8988T (cell line): ENCODE data around the gene MELTF.
A peak's percentile ranks its signal among the peaks of the same experiment; 100 is the strongest.

Source experiments
- DNase-seq: peaks from one replicate; pipeline ENCODE4 v3.0.0; 2011

Gene MELTF

GRCh38 chr3:197008436-197009209 is 21.0 kb downstream of the MELTF start:
- no peak for DNase-seq

- DNase-seq = no peak
Observed at GRCh38 chr3:197007953-197008352, 21.7 kb downstream of the MELTF start.

- DNase-seq = no peak
Observed at GRCh38 chr3:197007296-197007940, 22.2 kb downstream of the MELTF start.

GRCh38 chr3:197006860-197007259 is 22.8 kb downstream of the MELTF start:
- DNase-seq = no peak

- DNase-seq = no peak
Observed at GRCh38 chr3:197006446-197006845, 23.2 kb downstream of the MELTF start.

DNA sequence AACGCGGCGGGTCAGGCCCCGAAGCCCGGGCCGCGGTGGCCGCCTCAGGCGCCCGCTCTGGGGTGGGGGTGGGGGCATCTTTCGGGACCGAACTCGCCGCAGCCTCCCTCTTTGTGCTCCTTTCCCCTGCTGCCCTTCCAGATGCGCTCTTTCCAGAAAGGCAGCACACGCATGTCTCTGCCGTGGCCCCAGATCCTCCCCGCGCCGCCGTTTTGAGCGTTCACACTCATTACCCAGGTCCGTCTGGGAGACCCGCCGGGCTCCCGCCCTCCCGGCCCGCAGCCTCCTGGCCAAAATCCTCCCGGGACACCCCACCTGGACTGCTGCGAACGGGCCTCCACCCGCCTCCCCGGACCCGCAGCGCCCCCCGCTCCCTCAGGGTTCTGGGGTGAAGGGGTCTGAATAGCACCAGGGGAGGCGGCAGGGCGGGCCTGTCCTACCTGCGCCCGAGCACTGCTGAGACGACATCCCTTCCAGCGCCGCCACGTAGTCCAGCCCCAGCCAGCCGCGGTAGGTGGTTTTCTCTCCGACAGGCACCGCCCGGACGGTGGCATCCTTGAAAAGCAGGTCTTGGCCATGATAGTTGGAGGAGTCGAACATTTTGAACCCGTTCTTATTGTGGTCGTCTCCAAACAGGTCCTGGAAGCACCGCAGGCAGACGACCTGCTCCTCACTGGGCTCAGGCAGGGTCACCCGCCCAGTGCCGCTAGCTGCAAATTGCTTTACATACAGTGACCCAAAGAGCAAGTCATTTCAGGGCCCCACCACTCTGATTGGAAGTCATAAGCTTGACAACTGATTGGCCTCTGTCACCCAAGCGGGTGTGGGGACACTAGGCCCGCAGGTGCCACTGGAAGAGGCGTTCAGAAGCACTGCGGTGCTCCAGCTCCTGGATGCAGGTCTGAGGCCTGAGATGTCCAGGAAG is 25.9 kb downstream of the MELTF start:
- DNase-seq = no peak

GRCh38 chr3:197002701-197003454 is 26.7 kb downstream of the MELTF start:
- DNase-seq = peak; percentile 99

DNA sequence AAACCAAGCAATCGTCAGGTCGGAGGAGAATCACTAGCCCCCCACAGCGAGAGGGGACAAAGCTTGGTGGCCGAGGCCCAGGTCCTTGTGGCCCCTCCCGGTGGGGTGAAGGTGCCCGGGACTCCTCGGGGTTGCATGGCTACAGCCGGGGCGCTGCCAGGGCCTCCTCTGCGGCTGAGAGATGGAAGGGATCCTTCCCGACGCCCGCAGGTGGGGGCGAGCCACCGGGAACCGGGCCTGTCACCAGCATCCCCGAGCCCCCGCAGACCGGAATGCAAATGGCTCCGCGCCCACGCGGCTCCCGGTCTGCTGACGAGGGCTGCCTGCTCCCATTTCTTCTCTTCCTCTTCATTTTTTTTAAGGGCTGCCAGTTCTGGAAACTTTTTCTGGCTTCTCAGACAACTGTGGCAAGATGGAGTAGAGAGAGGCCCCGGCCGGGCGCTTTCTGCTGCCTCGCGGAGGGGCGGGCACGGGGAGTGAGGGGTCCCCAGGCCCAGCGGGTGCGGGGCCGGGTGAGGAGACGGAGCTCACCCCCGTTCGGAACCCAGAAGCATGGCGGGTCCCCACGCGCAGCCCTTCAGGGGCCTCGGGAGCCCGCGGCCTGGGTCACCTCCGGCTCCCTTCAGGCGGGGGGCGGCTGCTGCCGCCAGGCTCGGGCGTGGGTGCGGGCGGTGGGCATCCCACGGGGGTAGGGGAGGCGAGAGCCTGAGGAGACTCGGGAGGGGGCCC is 27.5 kb downstream of the MELTF start:
- DNase-seq = no peak

DNA sequence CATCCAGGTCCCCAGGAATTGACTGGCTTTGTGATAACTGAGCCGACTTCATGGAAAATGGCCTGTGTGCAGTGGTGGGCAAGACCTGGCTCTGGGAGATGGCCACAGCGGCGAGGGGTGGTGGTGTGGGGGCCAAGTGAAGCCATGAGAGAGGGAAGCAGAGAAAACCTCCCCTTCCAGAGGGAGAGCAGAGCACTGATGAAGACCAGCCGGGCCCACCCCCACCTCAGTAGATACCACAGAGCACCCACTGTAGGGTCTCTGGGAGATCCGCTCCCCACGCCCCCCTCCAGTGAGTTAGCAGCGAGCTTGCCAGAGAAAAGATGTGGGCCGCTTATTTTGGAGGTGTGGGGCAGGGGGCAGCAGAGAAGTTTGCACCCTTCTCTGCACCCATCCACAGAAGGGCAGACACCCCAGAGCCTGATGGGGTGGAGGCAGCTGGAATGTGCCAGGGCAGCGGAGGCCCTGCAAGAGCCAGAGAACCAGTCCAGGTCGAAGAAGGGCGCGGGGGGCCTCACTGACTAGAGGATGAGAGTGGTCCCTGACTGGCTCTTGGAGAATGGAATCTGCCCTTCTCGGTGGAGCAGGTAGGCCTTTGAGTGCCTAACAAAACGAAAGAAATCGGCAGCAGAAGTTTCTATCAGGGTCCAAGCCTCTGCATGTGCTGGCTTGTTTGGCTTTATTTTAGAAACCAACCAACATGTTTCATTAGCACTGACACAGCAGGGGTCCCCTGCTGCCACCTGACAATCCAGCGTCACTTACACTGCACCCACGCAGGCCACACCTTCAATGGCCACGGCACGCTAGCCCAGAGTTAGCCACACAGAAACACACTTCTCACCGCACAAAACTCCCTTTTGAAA is 28.3 kb downstream of the MELTF start:
- no peak for DNase-seq

DNA sequence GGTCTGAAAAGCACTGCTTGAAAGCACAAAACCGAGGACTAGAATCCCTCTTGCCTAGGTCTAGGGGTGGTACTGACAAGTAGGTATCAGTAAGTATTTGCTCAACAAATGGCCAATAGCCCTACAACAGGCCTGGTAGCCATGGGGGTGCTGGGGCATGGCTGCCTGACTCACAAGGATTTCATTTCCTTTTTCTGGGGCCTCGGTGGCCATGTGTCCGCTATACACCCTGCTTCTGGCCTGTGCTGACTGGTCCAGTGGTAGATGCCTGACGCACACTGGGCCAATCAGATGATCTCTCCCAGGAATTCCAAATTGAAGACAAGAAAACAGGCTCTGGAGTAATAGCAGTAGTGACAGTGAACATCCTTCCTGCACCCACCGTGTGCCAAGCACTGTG is 29.4 kb downstream of the MELTF start:
- DNase-seq = no peak

- DNase-seq = no peak
Observed at GRCh38 chr3:196998966-196999760, 30.5 kb downstream of the MELTF start.

- no peak for DNase-seq
Observed at GRCh38 chr3:196997311-196997710, 32.3 kb downstream of the MELTF start.

DNA sequence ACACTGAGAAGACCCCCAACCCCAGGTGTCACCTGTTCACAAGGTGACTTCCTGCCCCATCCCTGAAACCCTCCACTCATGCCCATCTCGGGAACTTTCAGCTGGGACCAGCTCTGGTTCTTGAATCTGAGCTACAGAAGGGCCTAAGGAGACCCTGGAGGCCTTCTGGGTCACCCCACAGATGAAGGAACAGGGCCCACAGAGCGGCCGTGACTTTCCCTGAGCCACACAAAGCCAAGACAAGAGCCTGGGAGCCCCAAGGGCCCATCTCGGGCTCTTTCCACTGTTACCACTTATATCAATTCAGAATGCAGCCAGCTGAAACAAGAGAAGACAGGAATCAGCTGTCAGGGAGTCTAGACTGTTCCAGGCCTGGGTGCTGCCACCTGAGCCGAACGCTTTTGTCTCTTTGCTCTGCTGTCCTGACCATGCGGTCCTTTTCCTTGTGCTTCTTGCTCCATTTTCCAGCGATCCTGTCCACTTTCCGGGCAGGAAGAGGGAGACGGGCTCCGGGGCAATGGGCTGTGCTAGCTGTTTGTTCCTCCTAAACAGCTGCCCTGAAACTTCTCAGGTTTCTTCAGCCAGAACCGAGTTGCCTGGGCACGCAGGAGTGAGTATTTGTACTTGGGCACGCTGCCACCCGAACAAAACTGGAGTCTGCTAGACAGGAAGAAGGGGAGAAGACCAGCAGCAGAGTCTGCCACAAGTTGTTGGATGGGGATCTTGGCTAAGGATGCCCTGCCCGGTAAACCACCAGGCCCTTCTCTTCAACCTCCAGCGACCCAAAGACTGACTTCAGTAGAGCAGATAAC is 33.0 kb downstream of the MELTF start:
- no peak for DNase-seq

- DNase-seq = no peak
Observed at GRCh38 chr3:196995646-196996355, 33.8 kb downstream of the MELTF start.

DNA sequence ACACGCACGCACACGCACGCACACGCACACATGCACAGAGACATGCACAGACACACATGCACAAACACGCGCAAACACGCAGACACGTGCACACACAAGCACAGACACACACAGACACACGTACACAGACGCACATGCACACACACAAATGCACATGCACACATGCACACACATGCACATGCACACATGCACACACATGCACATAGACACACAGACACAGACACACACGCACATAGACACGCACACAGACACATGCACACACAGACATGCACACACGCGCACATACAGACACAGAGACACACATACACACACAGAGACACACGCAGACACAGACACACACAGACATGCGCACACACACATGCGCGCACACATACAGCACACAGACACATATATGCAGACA is 34.6 kb downstream of the MELTF start:
- DNase-seq = no peak

- no peak for DNase-seq
Observed at GRCh38 chr3:196994056-196994455, 35.6 kb downstream of the MELTF start.

DNA sequence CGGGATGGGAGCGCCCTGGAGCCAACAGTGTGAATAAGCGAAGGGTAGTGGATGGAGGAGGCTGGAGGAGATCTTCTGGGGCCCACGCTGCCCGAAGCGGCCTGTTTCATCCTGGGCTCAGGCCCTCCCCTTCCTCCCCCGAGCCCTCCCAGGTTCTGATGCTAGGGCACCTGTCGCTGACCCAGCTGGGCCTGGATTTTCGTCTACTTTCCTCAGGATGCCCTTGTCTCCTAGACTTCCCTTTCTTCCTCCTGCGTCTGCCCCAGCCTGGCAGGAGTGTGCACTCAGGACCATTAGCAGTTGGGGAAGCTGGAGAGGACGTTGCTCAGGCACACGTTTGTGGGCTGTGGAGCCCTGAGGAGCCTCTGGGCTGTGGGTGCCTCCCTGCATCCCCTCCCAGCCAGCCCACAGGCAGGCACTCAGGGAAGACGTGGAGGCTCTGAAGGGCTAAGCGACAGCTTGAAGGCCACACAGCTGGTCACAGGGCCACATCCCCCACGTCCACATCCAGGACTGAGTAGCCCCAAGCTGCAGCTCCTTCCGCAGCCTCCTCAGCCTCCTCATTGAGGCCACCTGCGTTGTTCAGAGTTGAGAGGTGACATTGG is 37.1 kb downstream of the MELTF start:
- DNase-seq = no peak
